MM.1S (cell line): ENCODE measurements around the gene DCP2.

Experiments used
- DNase-seq: peaks from one replicate; pipeline ENCODE4 v3.0.0-alpha.2; 2015
- H2AFZ ChIP-seq: fragments of 300-600 bp; sonication (generic); 2 replicates; pipeline ENCODE4 v1.6.0; 2016; ENCODE audit warnings: antibody characterized with exemption, low read length
- H3F3A ChIP-seq: fragments of 300-600 bp; sonication (generic); 2 replicates; pipeline ENCODE4 v1.6.1; 2016; ENCODE audit warnings: mild to moderate bottlenecking, antibody characterized with exemption, low read length, moderate library complexity, mixed read lengths; ENCODE audit not compliant: insufficient read depth
- H3K27ac ChIP-seq: fragments of 300-600 bp; sonication (generic); 2 replicates; pipeline ENCODE4 v1.5.1; 2016; ENCODE audit warnings: mild to moderate bottlenecking, low read length
- H3K27me3 ChIP-seq: fragments of 300-600 bp; sonication (generic); replicated peaks from 2 replicates; pipeline ENCODE4 v1.6.0; 2016; ENCODE audit warnings: low read length; ENCODE audit not compliant: insufficient read depth
- H3K36me3 ChIP-seq: fragments of 300-600 bp; sonication (generic); replicated peaks from 2 replicates; pipeline ENCODE4 v1.6.1; 2016; ENCODE audit warnings: mild to moderate bottlenecking, low read length, mixed read lengths; ENCODE audit not compliant: insufficient read depth
- H3K4me1 ChIP-seq: fragments of 300-600 bp; sonication (generic); 2 replicates; pipeline ENCODE4 v1.6.1; 2016; ENCODE audit warnings: low read length, mixed read lengths
- H3K4me2 ChIP-seq: fragments of 300-600 bp; sonication (generic); 2 replicates; pipeline ENCODE4 v1.6.0; 2016; ENCODE audit warnings: low read depth, low read length
- H3K4me3 ChIP-seq: fragments of 300-600 bp; sonication (generic); 2 replicates; pipeline ENCODE4 v1.5.1; 2016; ENCODE audit warnings: low read length, mixed read lengths
- H3K79me2 ChIP-seq: fragments of 300-600 bp; sonication (generic); 2 replicates; pipeline ENCODE4 v1.6.1; 2016; ENCODE audit warnings: mixed run types, low read length, mixed read lengths
- H3K9ac ChIP-seq: fragments of 300-600 bp; sonication (generic); 2 replicates; pipeline ENCODE4 v1.6.1; 2016; ENCODE audit warnings: low read length, mixed read lengths
- H3K9me2 ChIP-seq: fragments of 300-600 bp; sonication (generic); replicated peaks from 2 replicates; pipeline ENCODE4 v1.6.1; 2016; ENCODE audit warnings: mild to moderate bottlenecking, low read length, mixed read lengths; ENCODE audit not compliant: insufficient read depth
- H3K9me3 ChIP-seq: fragments of 300-600 bp; sonication (generic); replicated peaks from 2 replicates; pipeline ENCODE4 v1.6.1; 2016; ENCODE audit warnings: mild to moderate bottlenecking, low read length, mixed read lengths; ENCODE audit not compliant: insufficient read depth
- H4K20me1 ChIP-seq: fragments of 300-600 bp; sonication (generic); 2 replicates; pipeline ENCODE4 v1.6.1; 2016; ENCODE audit warnings: mild to moderate bottlenecking, low read length, moderate library complexity, mixed read lengths; ENCODE audit not compliant: insufficient read depth
- CTCF ChIP-seq: fragments of 300-600 bp; sonication (generic); IDR thresholded peaks from 2 replicates; pipeline ENCODE4 v1.5.1; 2016; ENCODE audit warnings: antibody characterized with exemption, low read length, mixed read lengths
- EZH2 ChIP-seq: fragments of 300-600 bp; sonication (generic); optimal IDR thresholded peaks from 2 replicates; pipeline ENCODE3; 2017; ENCODE audit warnings: low read depth, mild to moderate bottlenecking, antibody characterized with exemption, low read length, mixed read lengths
- EZH2phosphoT487 ChIP-seq: fragments of 300-600 bp; sonication (generic); IDR thresholded peaks from 2 replicates; pipeline ENCODE4 v1.6.1; 2018; ENCODE audit warnings: antibody characterized with exemption, low read length

Gene DCP2

GRCh38 chr5:113065626-113066025 is 89.0 kb downstream of the DCP2 start:
- Histone ChIP-seq H3K27me3 (no peaks in the 10 kb centered on the region), H3F3A (peaks cover 24% of the 10 kb centered on the region), H3K4me2 (no peak overlapping the region), H4K20me1 (no peaks in the 10 kb centered on the region), H3K9me2 (no peaks in the 10 kb centered on the region), H2AFZ (no peak overlapping the region), H3K36me3 (0 out of 2 replicates have a peak, but pooled peaks cover 12% of the 10 kb centered on the region), H3K79me2 (peaks cover 34% of the 10 kb centered on the region), H3K27ac (peak overlapping the region; percentile 3; the same call in 1 of the 2 replicates), H3K9ac (no peak overlapping the region), H3K4me3 (no peak overlapping the region), H3K4me1 (peaks cover 61% of the 10 kb centered on the region), H3K9me3 (no peaks in the 10 kb centered on the region)
- TF ChIP-seq EZH2 (no peak), CTCF (no peak), EZH2phosphoT487 (no peak)
- DNase-seq, result no peak

GRCh38 chr5:113067635-113068344 is 91.2 kb downstream of the DCP2 start:
- no peak overlapping the region for H3K4me3 ChIP-seq
- no peak overlapping the region for H3K4me2 ChIP-seq
- no peaks in the 10 kb centered on the region for H3K27me3 ChIP-seq
- DNase-seq, result no peak
- no peaks in the 10 kb centered on the region for H3K9me2 ChIP-seq
- H2AFZ ChIP-seq, result no peak overlapping the region
- no peaks in the 10 kb centered on the region for H4K20me1 ChIP-seq
- H3K36me3 ChIP-seq, result 0 out of 2 replicates have a peak, but pooled peaks cover 16% of the 10 kb centered on the region
- H3K27ac ChIP-seq, result no peak overlapping the region
- peaks cover 26% of the 10 kb centered on the region; the same call in 1 of the 2 replicates for H3K79me2 ChIP-seq
- H3K9ac ChIP-seq, result no peak overlapping the region
- TF ChIP-seq EZH2phosphoT487, result no peak
- H3K4me1 ChIP-seq, result peaks cover 40% of the 10 kb centered on the region
- H3F3A ChIP-seq, result peaks cover 17% of the 10 kb centered on the region
- H3K9me3 ChIP-seq, result no peaks in the 10 kb centered on the region

- no peak for DNase-seq
- TF ChIP-seq CTCF, result no peak
- no peak for TF ChIP-seq EZH2phosphoT487
- TF ChIP-seq EZH2, result no peak
- peaks cover 33% of the 10 kb centered on the region for H3K4me1 ChIP-seq
- H3K9me2 ChIP-seq, result no peaks in the 10 kb centered on the region
- no peaks in the 10 kb centered on the region for H4K20me1 ChIP-seq
- 0 out of 2 replicates have a peak, but pooled peaks cover 19% of the 10 kb centered on the region for H3K36me3 ChIP-seq
- peaks cover 9% of the 10 kb centered on the region for H3F3A ChIP-seq
- no peak overlapping the region for H2AFZ ChIP-seq
- H3K9ac ChIP-seq, result no peak overlapping the region
- no peaks in the 10 kb centered on the region for H3K9me3 ChIP-seq
- no peak overlapping the region for H3K27ac ChIP-seq
- H3K79me2 ChIP-seq, result peaks cover 31% of the 10 kb centered on the region; the same call in 1 of the 2 replicates
- H3K27me3 ChIP-seq, result no peaks in the 10 kb centered on the region
- H3K4me2 ChIP-seq, result no peak overlapping the region
- no peak overlapping the region for H3K4me3 ChIP-seq
Measured at GRCh38 chr5:113068559-113068958, 92.0 kb downstream of the DCP2 start.
